Stimulated activated CD8-positive, alpha-beta memory T cell treated with anti-CD3 and anti-CD28 coated beads, Interleukin-12 subunit alpha, Interleukin-12 subunit beta, amount 100 ng/mL, for 24 hours (primary cell): ENCODE results near the gene CDC42BPA.

Experiments
- DNase-seq: peaks from one replicate; pipeline ENCODE4 v3.0.0-alpha.2; 2020; ENCODE audit errors: extremely low read depth

Gene CDC42BPA

GRCh38 chr1:226948480-226948879, 369.8 kb downstream of the CDC42BPA start:
- no peak for DNase-seq

GRCh38 chr1:226948051-226948450, 370.2 kb downstream of the CDC42BPA start:
- no peak for DNase-seq

- DNase-seq = no peak
Observed at GRCh38 chr1:226946841-226947240, 371.5 kb downstream of the CDC42BPA start.

- DNase-seq = no peak
Observed at GRCh38 chr1:226946285-226946684, 372.0 kb downstream of the CDC42BPA start.

- DNase-seq = no peak
Observed at GRCh38 chr1:226945858-226946245, 372.4 kb downstream of the CDC42BPA start.

GRCh38 chr1:226945106-226945857, 373.0 kb downstream of the CDC42BPA start:
- no peak for DNase-seq

DNA sequence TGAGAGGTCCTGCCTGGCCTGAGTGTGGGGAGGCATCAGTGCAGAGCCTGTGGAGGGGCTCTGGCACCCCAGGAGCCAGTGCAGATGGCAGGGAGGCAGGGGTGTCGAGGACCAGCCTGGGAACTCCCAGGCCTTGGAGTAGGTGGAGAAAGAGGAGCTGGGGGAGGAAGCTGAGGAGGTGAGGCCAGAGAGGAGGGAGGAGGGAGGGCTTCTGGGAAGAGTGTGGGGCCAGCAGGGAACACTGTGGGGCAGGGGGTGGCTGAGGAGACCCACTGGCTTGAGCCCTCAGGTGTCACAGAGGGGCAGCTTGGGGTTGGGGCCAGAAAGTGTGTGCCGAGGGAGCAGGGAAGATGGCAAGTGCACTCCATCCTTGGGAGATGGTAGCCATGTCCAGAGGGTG, 374.4 kb downstream of the CDC42BPA start:
- no peak for DNase-seq

DNA sequence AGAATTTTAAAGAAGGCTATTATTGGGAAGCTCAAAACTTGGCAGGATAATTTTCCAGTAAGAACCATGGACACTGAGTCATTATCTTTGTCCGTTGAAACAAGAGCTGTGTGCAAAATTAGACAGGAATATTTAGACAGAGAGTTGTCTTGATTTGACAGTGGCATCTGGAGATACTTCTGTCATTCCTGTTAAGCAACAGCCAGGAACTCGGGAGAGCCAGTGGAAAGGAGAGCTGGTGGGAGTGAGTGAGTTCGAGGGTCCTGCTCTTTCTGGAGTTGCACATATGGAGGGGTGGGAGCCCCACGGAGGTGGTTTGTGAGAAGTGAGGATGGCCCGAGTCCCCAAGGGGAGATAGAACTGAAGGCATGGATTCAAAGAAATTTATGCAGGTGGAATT, 375.1 kb downstream of the CDC42BPA start:
- DNase-seq = no peak

DNA sequence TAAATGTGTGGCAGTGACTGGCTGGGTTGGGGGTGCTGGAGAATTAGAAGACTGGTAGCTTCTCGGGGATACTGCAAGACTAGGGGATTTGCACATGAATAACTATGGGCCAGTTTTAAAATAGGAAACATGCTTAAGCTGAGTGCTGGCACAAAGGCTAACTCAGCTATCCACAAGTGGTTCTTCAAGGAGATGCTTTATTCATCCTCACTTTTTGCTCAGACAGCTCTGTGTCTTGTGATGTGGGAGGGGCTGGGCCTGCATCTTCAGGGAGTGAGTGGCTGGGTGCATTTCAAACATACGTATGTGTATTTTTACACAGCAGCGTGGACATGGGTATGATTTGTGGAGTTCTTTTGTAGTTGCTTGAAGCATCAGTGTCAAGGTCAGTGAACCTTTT, 375.9 kb downstream of the CDC42BPA start:
- no peak for DNase-seq

- DNase-seq = no peak
Observed at GRCh38 chr1:226940806-226941067, 377.6 kb downstream of the CDC42BPA start.

GRCh38 chr1:226940029-226940805, 378.1 kb downstream of the CDC42BPA start, which contains the start of gene COQ8A:
COQ8A (plus strand) TSS chr1:226940294; CDS start chr1:226961386, 21,092 bp downstream.
- DNase-seq = peak; percentile 98
